Measurements from ENCODE around the gene SPR.

The SPR gene

GRCh38 chr2:72933207-72933606, 46.0 kb downstream of the SPR start:
- DNase-seq, result no peak

GRCh38 chr2:72933646-72934151, 46.5 kb downstream of the SPR start:
- no peak for DNase-seq

GRCh38 chr2:72934683-72935610, 47.7 kb downstream of the SPR start:
- no peak for DNase-seq

- no peak for DNase-seq
Measured at GRCh38 chr2:72935611-72935957, 48.4 kb downstream of the SPR start.

DNA sequence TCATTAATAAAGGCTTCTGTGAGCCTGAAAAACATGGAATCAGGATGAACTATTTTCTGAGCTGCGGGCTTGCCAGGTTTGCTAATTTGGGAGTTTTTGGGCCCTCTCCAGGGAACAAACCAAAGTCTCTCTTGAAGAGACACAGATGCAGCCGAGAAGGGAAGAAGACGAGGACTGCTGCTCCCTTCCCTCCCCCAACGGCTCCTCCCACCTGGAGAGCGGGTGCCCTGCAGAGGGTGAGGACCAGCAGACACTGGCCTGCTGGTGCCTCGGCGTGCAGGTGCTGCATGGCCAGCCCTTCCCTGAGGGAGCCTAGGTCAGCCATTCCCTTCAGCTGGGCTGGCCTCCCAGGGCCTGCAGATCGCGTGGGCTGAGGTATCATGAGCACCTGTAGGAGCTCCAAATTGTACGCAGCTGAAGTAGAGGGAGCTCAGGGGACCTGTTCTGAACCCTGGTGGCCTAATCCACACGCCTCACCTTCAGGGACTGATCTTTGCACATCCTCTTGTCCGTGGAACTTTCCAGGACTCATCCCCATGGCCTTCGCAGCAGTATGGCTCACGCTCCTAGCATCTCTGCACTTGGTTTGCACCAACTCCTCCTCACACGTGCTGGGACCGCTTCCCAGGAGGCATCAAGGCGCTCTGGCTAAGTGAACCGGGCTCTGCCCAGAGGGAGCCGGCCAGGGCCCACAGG, 49.6 kb downstream of the SPR start:
- no peak for DNase-seq

DNA sequence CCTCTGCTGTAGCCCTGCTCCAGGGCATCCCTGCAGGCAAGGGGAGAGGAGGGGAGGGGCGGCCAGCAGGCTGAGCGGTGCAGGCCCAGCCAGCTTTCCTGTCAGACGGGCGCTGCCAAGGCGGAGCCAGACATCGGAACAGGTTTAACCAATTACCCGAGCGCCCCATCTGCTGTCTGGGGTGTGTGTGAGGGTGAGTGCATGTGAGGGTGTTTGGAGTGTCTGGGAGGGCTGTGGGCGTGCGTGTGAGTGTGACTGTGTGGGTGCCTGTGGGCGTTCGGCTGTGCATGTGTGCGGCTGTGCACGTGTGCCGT, 50.1 kb downstream of the SPR start:
- DNase-seq, result no peak

DNA sequence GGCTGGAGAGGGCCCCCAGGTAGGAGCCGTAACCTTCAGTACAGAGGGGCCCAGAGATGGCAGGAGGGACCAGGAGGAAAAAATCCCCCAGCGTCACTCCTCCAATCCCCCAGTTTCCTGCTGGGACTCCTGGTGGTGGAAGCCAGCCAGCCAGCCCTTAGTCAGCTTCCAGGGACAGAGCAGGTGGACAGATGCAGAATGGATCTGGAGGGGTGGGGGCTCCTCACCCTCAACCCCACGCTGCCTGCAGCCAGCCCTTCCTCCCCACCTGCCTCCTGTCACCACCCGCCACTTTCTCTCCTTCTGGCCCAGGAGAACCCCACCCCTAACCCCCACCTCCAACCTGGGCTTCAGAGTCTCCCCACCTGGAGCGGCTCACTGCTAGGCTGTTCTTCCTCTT, 51.2 kb downstream of the SPR start:
- DNase-seq, result no peak

DNA sequence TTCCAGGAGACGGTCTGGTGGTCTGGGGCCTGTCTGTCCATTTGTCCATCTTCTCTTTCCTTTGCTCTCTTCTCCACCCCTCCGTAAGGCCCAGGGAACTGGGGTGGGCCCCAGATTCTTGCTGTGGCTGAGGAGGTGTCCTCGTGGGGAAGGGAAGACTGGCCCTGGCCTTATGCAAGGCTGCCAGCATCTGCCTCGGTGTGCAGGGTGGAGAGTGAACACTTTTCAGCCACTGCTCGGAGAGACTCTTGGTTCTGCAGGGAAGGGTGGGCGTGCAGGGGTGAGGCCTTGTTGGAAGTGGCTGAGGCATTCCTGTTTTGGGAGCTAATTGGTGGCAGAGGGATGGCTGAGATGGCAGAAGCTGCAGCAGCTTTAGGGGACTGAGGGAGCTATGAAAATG, 53.2 kb downstream of the SPR start:
- no peak for DNase-seq

DNA sequence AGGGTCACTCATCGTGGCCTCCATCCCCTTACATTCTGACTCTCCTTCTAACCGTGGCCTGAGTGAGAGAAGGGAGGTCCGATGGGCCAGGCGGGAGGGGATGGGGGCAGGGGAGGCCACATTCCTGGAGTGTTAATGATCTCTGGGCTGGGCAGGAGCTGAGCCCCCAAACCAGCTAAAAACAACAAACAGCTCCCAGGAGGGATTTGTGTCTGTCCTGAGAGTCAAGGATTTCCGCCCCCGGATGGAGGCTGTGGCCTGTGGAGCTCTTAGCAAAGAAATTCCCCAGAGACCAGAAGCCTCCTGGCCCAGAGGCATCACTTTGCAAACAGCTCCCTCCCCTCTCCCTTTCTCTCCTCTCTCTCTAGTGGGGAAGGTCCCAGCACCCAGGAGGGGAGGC, 53.6 kb downstream of the SPR start:
- DNase-seq, result no peak

Measured in femur (tissue), 1 donor.